ENCODE data around the gene LTBP1.

DNA sequence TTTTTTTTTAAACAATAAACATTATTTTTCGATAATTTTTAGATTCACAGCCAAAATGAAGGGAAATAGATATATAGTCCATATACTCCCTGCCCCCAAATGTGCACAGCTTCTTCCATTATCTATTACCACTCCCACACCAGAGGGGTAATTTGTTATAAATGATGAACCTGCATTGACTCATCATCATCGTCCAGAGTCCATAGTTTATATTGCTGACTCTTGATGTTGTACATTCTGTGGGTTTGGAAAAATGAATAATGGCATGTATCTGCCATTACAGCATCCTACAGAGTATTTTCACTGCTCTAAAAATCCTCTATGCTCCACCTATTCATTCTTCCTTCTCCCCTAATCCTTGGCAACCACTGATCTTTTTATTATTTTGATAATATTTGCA is 121.5 kb downstream of the LTBP1 start:
- TF ChIP-seq, protein P1, sequence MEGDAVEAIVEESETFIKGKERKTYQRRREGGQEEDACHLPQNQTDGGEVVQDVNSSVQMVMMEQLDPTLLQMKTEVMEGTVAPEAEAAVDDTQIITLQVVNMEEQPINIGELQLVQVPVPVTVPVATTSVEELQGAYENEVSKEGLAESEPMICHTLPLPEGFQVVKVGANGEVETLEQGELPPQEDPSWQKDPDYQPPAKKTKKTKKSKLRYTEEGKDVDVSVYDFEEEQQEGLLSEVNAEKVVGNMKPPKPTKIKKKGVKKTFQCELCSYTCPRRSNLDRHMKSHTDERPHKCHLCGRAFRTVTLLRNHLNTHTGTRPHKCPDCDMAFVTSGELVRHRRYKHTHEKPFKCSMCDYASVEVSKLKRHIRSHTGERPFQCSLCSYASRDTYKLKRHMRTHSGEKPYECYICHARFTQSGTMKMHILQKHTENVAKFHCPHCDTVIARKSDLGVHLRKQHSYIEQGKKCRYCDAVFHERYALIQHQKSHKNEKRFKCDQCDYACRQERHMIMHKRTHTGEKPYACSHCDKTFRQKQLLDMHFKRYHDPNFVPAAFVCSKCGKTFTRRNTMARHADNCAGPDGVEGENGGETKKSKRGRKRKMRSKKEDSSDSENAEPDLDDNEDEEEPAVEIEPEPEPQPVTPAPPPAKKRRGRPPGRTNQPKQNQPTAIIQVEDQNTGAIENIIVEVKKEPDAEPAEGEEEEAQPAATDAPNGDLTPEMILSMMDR (IDR thresholded peaks at IDR 0.05) = no peak
- TF ChIP-seq POLR2AphosphoS5 (IDR thresholded peaks at IDR 0.05; ENCODE audit: low read depth, low read length) (no peak), TCF7L2 (IDR thresholded peaks at IDR 0.05; ENCODE audit: low read depth, low read length) (no peak), SIN3A (IDR thresholded peaks at IDR 0.05; ENCODE audit: borderline replicate concordance, insufficient read depth, low read depth, low read length) (no peak)
- TF ChIP-seq, protein P2, sequence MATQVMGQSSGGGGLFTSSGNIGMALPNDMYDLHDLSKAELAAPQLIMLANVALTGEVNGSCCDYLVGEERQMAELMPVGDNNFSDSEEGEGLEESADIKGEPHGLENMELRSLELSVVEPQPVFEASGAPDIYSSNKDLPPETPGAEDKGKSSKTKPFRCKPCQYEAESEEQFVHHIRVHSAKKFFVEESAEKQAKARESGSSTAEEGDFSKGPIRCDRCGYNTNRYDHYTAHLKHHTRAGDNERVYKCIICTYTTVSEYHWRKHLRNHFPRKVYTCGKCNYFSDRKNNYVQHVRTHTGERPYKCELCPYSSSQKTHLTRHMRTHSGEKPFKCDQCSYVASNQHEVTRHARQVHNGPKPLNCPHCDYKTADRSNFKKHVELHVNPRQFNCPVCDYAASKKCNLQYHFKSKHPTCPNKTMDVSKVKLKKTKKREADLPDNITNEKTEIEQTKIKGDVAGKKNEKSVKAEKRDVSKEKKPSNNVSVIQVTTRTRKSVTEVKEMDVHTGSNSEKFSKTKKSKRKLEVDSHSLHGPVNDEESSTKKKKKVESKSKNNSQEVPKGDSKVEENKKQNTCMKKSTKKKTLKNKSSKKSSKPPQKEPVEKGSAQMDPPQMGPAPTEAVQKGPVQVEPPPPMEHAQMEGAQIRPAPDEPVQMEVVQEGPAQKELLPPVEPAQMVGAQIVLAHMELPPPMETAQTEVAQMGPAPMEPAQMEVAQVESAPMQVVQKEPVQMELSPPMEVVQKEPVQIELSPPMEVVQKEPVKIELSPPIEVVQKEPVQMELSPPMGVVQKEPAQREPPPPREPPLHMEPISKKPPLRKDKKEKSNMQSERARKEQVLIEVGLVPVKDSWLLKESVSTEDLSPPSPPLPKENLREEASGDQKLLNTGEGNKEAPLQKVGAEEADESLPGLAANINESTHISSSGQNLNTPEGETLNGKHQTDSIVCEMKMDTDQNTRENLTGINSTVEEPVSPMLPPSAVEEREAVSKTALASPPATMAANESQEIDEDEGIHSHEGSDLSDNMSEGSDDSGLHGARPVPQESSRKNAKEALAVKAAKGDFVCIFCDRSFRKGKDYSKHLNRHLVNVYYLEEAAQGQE (IDR thresholded peaks at IDR 0.05; ENCODE audit: insufficient read depth in 1 of 2, low read depth in 2 of 2, low read length in 1 of 2) = no peak

Data from Panc1 (cell line).